GM12878 (cell line): ENCODE measurements around the gene IKZF1. TPM values are rescaled to one million over a fixed set of nuclear protein-coding genes. Genes with fewer than 3 reads are reported as not detected.

ENCODE experiments used
- ATAC-seq: fragments of 200-7000 bp; cut with Tn5 transposase; 3 replicates; pipeline ENCODE4 v1.9.1; 2020; ENCODE audit warnings: mild to moderate bottlenecking, moderate library complexity
- BruUV-seq: library from RNA; stranded (reverse); fragments of 400-500 nt; replicated peaks from 2 replicates; lab custom pipeline; 2021; lab: Mats Ljungman, UMichigan
- CTCF ChIA-PET: fragments of 300-600 bp; sonication (Branson Sonifier 250); formaldehyde crosslinking; extraction: SDS; loops from one replicate; lab custom pipeline; 2021; ENCODE audit warnings: inconsistent platforms; lab: Yijun Ruan, JAX
- POLR2A ChIA-PET: fragments of 350-600 bp; formaldehyde crosslinking; extraction: SDS; loops from one replicate; lab custom pipeline; 2021; ENCODE audit warnings: inconsistent platforms; lab: Charles Lee
- RAD21 ChIA-PET: fragments of 300-600 bp; sonication (Branson Sonifier 250); formaldehyde crosslinking; loops from one replicate; lab custom pipeline; 2023; ENCODE audit warnings: antibody characterized with exemption; ENCODE audit not compliant: unreplicated experiment; lab: Charles Lee
- SMC1A ChIA-PET: fragments of 300-600 bp; sonication (Branson Sonifier 250); formaldehyde crosslinking; loops from one replicate; lab custom pipeline; 2023; ENCODE audit not compliant: unreplicated experiment, uncharacterized antibody; lab: Charles Lee
- DNase-seq: peaks from one replicate; pipeline ENCODE4 v3.0.0-alpha.2; 2011; ENCODE audit warnings: low read depth, low spot score
- FAIRE-seq: peaks from 3 replicates; lab custom pipeline; 2011; peaks lifted over from hg19 to GRCh38; lab: Jason Lieb, UNC
- H2AFZ ChIP-seq: 2 replicates; pipeline ENCODE4 v1.6.0; 2011; ENCODE audit warnings: low read depth, low read length, control low read depth; ENCODE audit not compliant: control insufficient read depth
- H3K27ac ChIP-seq: 2 replicates; pipeline ENCODE4 v1.5.1; 2011; ENCODE audit warnings: control low read depth; ENCODE audit not compliant: control insufficient read depth, insufficient read depth
- H3K27me3 ChIP-seq, 2 experiments: replicated peaks in 1 of 2; 2 replicates each; pipeline versions ENCODE4 v1.6.0 to v1.6.1; 2011; ENCODE audit warnings: low read length in 1 of 2; ENCODE audit not compliant: control insufficient read depth in 2 of 2, insufficient read depth in 2 of 2
- H3K36me3 ChIP-seq, 2 experiments: 2 replicates each; pipeline ENCODE4 v1.5.1; 2011; ENCODE audit warnings: low read length in 1 of 2; ENCODE audit not compliant: control insufficient read depth in 2 of 2, insufficient read depth in 2 of 2
- H3K4me1 ChIP-seq: 2 replicates; pipeline ENCODE4 v1.6.1; 2011; ENCODE audit warnings: mild to moderate bottlenecking, low read length, moderate library complexity, mixed read lengths; ENCODE audit not compliant: control insufficient read depth, insufficient read depth
- H3K4me2 ChIP-seq: 2 replicates; pipeline ENCODE4 v1.6.0; 2011; ENCODE audit warnings: control low read depth; ENCODE audit not compliant: control insufficient read depth, insufficient read depth
- H3K4me3 ChIP-seq: fragments of 200-600 bp; sonication (generic); 2 replicates; pipeline ENCODE4 v1.5.1; 2016
- H3K79me2 ChIP-seq: 2 replicates; pipeline ENCODE4 v1.6.0; 2011; ENCODE audit warnings: low read length; ENCODE audit not compliant: control insufficient read depth, insufficient read depth
- H3K9ac ChIP-seq: 2 replicates; pipeline ENCODE4 v1.8.0; 2011; ENCODE audit warnings: low read length, control low read depth, mixed read lengths; ENCODE audit not compliant: control insufficient read depth, insufficient read depth
- H3K9me3 ChIP-seq: replicated peaks from 3 replicates; pipeline ENCODE4 v1.5.1; 2011; ENCODE audit warnings: mild to moderate bottlenecking, low read length; ENCODE audit not compliant: control insufficient read depth, insufficient read depth
- H4K20me1 ChIP-seq: 2 replicates; pipeline ENCODE4 v1.6.0; 2011; ENCODE audit not compliant: control insufficient read depth, insufficient read depth
- BCLAF1 ChIP-seq: fragments of 450-650 bp; IDR thresholded peaks from 2 replicates; pipeline ENCODE4 v1.6.1; 2017; ENCODE audit warnings: antibody characterized with exemption, mild to moderate bottlenecking, moderate library complexity
- CREB1 ChIP-seq: IDR thresholded peaks from 2 replicates; pipeline ENCODE4 v1.6.1; 2012; ENCODE audit warnings: low read depth, mild to moderate bottlenecking, inconsistent platforms
- HDGF ChIP-seq: fragments of 450-650 bp; IDR thresholded peaks from 2 replicates; pipeline ENCODE4 v1.6.1; 2016; ENCODE audit warnings: antibody characterized with exemption
- IKZF1 ChIP-seq: fragments of 450-650 bp; conservative IDR thresholded peaks from 2 replicates; pipeline ENCODE4 v1.6.1; 2017; ENCODE audit warnings: antibody characterized with exemption, mild to moderate bottlenecking
- IRF3 ChIP-seq: fragments of 450-650 bp; IDR thresholded peaks from 2 replicates; pipeline ENCODE4 v1.6.1; 2014; ENCODE audit warnings: mild to moderate bottlenecking
- MEF2A ChIP-seq: IDR thresholded peaks from 2 replicates; pipeline ENCODE4 v1.6.1; 2011; ENCODE audit warnings: low read depth, mild to moderate bottlenecking, low read length, moderate library complexity; ENCODE audit not compliant: insufficient read depth
- NFXL1 ChIP-seq: fragments of 450-650 bp; IDR thresholded peaks from 2 replicates; pipeline ENCODE4 v1.6.1; 2017; ENCODE audit warnings: antibody characterized with exemption, mild to moderate bottlenecking, borderline replicate concordance
- NKRF ChIP-seq: fragments of 450-650 bp; conservative IDR thresholded peaks from 2 replicates; pipeline ENCODE4 v1.6.1; 2017; ENCODE audit warnings: mild to moderate bottlenecking, moderate library complexity
- NRF1 ChIP-seq: conservative IDR thresholded peaks from 2 replicates; pipeline ENCODE4 v1.6.1; 2011; ENCODE audit warnings: mild to moderate bottlenecking, low read depth, low read length, improper control_type of control experiment
- RB1 ChIP-seq: fragments of 450-650 bp; formaldehyde crosslinking; IDR thresholded peaks from 2 replicates; pipeline ENCODE4 v1.6.1; 2017; ENCODE audit warnings: mild to moderate bottlenecking, borderline replicate concordance
- RELA ChIP-seq: fragments of 450-650 bp; IDR thresholded peaks from 2 replicates; pipeline ENCODE4 v1.8.0; 2014; ENCODE audit warnings: borderline replicate concordance; ENCODE audit not compliant: partially characterized antibody
- SIN3A ChIP-seq: IDR thresholded peaks from 2 replicates; pipeline ENCODE4 v1.6.1; 2012; ENCODE audit warnings: low read depth, low read length, improper control_type of control experiment
- STAT1 ChIP-seq: fragments of 450-650 bp; conservative IDR thresholded peaks from 2 replicates; pipeline ENCODE4 v1.6.1; 2014; ENCODE audit warnings: antibody characterized with exemption, mild to moderate bottlenecking
- TAF1 ChIP-seq: IDR thresholded peaks from 2 replicates; pipeline ENCODE4 v1.6.1; 2011; ENCODE audit warnings: mild to moderate bottlenecking, low read depth, low read length, borderline replicate concordance
- YY1 ChIP-seq: IDR thresholded peaks from 2 replicates; pipeline ENCODE4 v1.6.1; 2011; ENCODE audit warnings: low read depth, mild to moderate bottlenecking, low read length
- WGBS: methylation state at CpG from one replicate; pipeline ENCODE4 v1.1.6; 2016; ENCODE audit warnings: low lambda C conversion rate; ENCODE audit not compliant: insufficient replicate concordance, insufficient coverage; ENCODE audit errors: missing lambda C conversion rate; 5-methylcytosine and 5-hydroxymethylcytosine counted together
- in situ Hi-C: fragments of 300-500 bp; cut with MboI; formaldehyde crosslinking; loops from 9 replicates; pipeline ENCODE4 v1.14.3; 2018; ENCODE audit warnings: mixed read lengths
- intact Hi-C: fragments of 100-400 bp; cut with micrococcal nuclease; formaldehyde crosslinking; loops from one replicate; pipeline ENCODE4 v1.14.2; 2022; ENCODE audit not compliant: unreplicated experiment
- polyA plus RNA-seq, 11 experiments: library from polyadenylated mRNA; depleted of rRNA in 4 of 11; unstranded in 6 of 11; stranded (reverse) in 5 of 11; fragments of >200 nt; fragmentation: Nextera tagmentation in 4 of 11; fragmentation: Illumina TruSeq in 1 of 11; extraction: Ambion mirVana in 4 of 11; extraction: Trizol in 1 of 11; gene quantifications; 1 replicate in 1 of 11; 2 replicates in 10 of 11; pipeline versions ENCODE4 v1.2.1 to v1.2.3, GENCODE V29; 2011 to 2016; ENCODE audit warnings: inconsistent platforms in 2 of 11, missing spikeins in 2 of 11, low read depth in 1 of 11
- total RNA-seq, 4 experiments: library from RNA; depleted of rRNA in 3 of 4; stranded (reverse); fragments of >200 nt in 3 of 4; fragmentation: Illumina TruSeq in 1 of 4; extraction: Trizol in 1 of 4; gene quantifications; 2 replicates each; pipeline versions ENCODE4 v1.2.1 to v1.2.3, GENCODE V29; 2013 to 2021

The IKZF1 gene
- total and polyA plus RNA-seq, 10 of the 15 experiments (the other 5 are each of a cell fraction or from before 2014, with no cell fraction given) = 27.2 to 125 (median 71.6) TPM

GRCh38 chr7:50449501-50449880 lies 145.0 kb downstream of the IKZF1 start (continued):
- TF ChIP-seq BCLAF1 = no peak

- peak within 1 kb of the TSS; percentile 77 for H3K4me3 ChIP-seq
- H3K9ac ChIP-seq = peak within 1 kb of the TSS; percentile 58
- no peaks in the 10 kb centered on the region for H4K20me1 ChIP-seq
- ATAC-seq (peak; percentile 93), DNase-seq (peak; percentile 59), FAIRE-seq (peak; percentile 59)
- H2AFZ ChIP-seq = peak within 1 kb of the TSS; percentile 83
- peaks cover 16% of the 10 kb centered on the region for H3K4me1 ChIP-seq
- no TSS peak for BruUV-seq
- H3K79me2 ChIP-seq = peaks cover 16% of the 10 kb centered on the region
- H3K9me3 ChIP-seq = no peaks in the 10 kb centered on the region
- CTCF ChIA-PET = interaction anchor here (1.8 to 3.6 kb wide), 3 partner anchors 17 to 34 kb away, joined by 6 to 15 read pairs (median 8); no protein-coding TSS in a partner anchor
- POLR2A ChIA-PET = interaction anchor here (0.6 kb wide), 1 partner anchor 42 kb away, joined by 3 read pairs; no protein-coding TSS in a partner anchor
- WGBS = 2% methylated on average over 62 of the region's 63 CpGs
- H3K27me3 ChIP-seq = no peaks in the 10 kb centered on the region; a peak in 1 of 4 replicates
- SMC1A ChIA-PET = interaction anchor here (1.2 to 2.4 kb wide), 3 partner anchors 26 to 332 kb away, joined by 3 to 6 read pairs (median 4); no protein-coding TSS in a partner anchor
- peak within 1 kb of the TSS; percentile 85 for H3K4me2 ChIP-seq
- intact Hi-C loops (no loop called here), in situ Hi-C loops (no loop called here)
- H3K27ac ChIP-seq = peak within 1 kb of the TSS; percentile 28
- peaks cover 0 to 2% of the 10 kb centered on the region in 2 experiments; a peak in 2 of 4 replicates for H3K36me3 ChIP-seq
- RAD21 ChIA-PET = interaction anchor here (1.4 to 2.9 kb wide), 2 partner anchors 32 to 306 kb away, joined by 3 to 17 read pairs; no protein-coding TSS in a partner anchor
- peak; percentile 84 for TF ChIP-seq IKZF1
- TF ChIP-seq HDGF = no peak
- TF ChIP-seq NKRF = peak; percentile 98
- TF ChIP-seq YY1 = peak; percentile 22; the same call in 1 of the 2 replicates
- TF ChIP-seq NFXL1 = no peak
- TF ChIP-seq MEF2A = no peak; the same call in 1 of the 2 replicates
- peak; percentile 32 for TF ChIP-seq RELA
- TF ChIP-seq STAT1 = 0 out of 2 replicates have a peak, but pooled peaks have one; percentile 60
- TF ChIP-seq IRF3 = no peak
- TF ChIP-seq NRF1 = peak; percentile 86
- peak; percentile 58; the same call in 1 of the 2 replicates for TF ChIP-seq TAF1
- TF ChIP-seq RB1 = peak; percentile 99
- TF ChIP-seq SIN3A = peak; percentile 92
- peak; percentile 77; the same call in 1 of the 2 replicates for TF ChIP-seq CREB1
Observed at GRCh38 chr7:50449881-50450589, 145.5 kb downstream of the IKZF1 start, which contains the start of gene FIGNL1. Gene FIGNL1, minus strand, starts transcription at chr7:50450350. Its CDS starts 3,063 bp downstream, at chr7:50447287.
